ENCODE measurements around the gene DLX4. TPM values are rescaled to one million over a fixed set of nuclear protein-coding genes. Genes with fewer than 3 reads are reported as not detected.
A peak's percentile ranks its signal among the peaks of the same experiment; 100 is the strongest.

Gene DLX4
- total RNA-seq, 4 donors from 2014 or later, result not detected

DNA sequence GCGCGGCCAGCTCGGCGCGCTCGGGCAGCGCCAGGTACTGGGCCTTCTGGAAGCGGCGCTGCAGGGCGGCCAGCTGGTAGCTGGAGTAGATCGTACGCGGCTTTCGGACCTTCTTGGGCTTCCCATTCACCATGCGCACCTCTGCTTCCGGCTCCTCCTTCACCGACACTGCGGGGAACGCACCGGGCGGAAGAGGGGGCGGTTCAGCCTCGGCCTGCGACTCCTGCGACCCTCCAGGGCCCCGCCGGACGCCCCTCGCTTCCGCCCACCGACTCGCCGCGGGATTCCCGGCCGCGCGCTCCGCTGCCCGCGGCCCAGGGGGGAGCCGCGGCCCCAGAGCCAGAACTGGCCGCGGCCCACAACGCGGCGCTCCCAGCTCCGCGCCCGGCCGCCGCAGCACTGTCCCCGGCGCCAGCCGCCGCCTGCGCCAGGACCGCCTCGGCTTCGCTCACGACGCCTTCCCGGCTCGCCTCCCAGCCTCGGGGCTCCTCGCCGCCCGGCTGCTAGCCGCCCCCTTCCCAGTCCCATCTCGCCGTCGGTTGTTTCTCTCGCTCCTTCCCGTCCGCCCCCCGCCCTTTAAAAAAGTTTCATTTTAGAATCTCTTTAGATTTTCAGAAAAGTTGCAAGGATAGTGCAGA, 24.6 kb downstream of the DLX4 start:
- Histone ChIP-seq H3K36me3 (no peaks in the 10 kb centered on the region), H3K9me3 (no peaks in the 10 kb centered on the region), H3K4me1 (peaks cover 18 to 32% (median 28%) of the 10 kb centered on the region in 4 donors), H3K27ac (no peak overlapping the region), H3K4me3 (peak overlapping the region in 3 of 4 donors; percentile 26 to 58 (median 39)), H3K27me3 (peaks cover 92% of the 10 kb centered on the region)
- in situ Hi-C loops (cut with MboI; ENCODE audit: low pct_ligation_motif_present in 1 of 4, low pct_unique_long_range_greater_than_20kb in 1 of 4, low sequenced_read_pairs in 3 of 4), result loop anchor here in 2 of 4 donors (10.0 to 25.0 kb wide), 2 partner anchors 129 to 431 kb away; no protein-coding TSS in a partner anchor
- intact Hi-C loops (cut with DNase I; ENCODE audit: low total_unique reads), result no loop called here
- WGBS, 2 donors (ENCODE audit: low coverage in 1 of 2), result 0 to 3% methylated on average over 2 to 27 of the region's 77 CpGs
- no peak for DNase-seq
- TF ChIP-seq POLR2A (IDR thresholded peaks at IDR 0.05) (no peak), EP300 (IDR thresholded peaks at IDR 0.05; ENCODE audit: low read depth) (no peak), POLR2AphosphoS5 (IDR thresholded peaks at IDR 0.05) (no peak)
- TF ChIP-seq, protein P1, sequence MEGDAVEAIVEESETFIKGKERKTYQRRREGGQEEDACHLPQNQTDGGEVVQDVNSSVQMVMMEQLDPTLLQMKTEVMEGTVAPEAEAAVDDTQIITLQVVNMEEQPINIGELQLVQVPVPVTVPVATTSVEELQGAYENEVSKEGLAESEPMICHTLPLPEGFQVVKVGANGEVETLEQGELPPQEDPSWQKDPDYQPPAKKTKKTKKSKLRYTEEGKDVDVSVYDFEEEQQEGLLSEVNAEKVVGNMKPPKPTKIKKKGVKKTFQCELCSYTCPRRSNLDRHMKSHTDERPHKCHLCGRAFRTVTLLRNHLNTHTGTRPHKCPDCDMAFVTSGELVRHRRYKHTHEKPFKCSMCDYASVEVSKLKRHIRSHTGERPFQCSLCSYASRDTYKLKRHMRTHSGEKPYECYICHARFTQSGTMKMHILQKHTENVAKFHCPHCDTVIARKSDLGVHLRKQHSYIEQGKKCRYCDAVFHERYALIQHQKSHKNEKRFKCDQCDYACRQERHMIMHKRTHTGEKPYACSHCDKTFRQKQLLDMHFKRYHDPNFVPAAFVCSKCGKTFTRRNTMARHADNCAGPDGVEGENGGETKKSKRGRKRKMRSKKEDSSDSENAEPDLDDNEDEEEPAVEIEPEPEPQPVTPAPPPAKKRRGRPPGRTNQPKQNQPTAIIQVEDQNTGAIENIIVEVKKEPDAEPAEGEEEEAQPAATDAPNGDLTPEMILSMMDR (IDR thresholded peaks at IDR 0.05), result no peak

GRCh38 chr17:49994085-49995054, 25.4 kb downstream of the DLX4 start:
- no peak for TF ChIP-seq POLR2A (IDR thresholded peaks at IDR 0.05)
- Histone ChIP-seq H3K27ac (no peak overlapping the region), H3K4me3 (peak overlapping the region in 3 of 4 donors; percentile 26 to 58 (median 39)), H3K9me3 (no peaks in the 10 kb centered on the region), H3K27me3 (peaks cover 98% of the 10 kb centered on the region), H3K36me3 (no peaks in the 10 kb centered on the region), H3K4me1 (peaks cover 18 to 32% (median 28%) of the 10 kb centered on the region in 4 donors)
- in situ Hi-C loops (cut with MboI; ENCODE audit: low pct_ligation_motif_present in 1 of 4, low pct_unique_long_range_greater_than_20kb in 1 of 4, low sequenced_read_pairs in 3 of 4), result loop anchor here in 2 of 4 donors (10.0 to 25.0 kb wide), 2 partner anchors 130 to 432 kb away; no protein-coding TSS in a partner anchor
- intact Hi-C loops (cut with DNase I; ENCODE audit: low total_unique reads), result loop anchor here (5.0 kb wide), 2 partner anchors 112 to 132 kb away; no protein-coding TSS in a partner anchor
- DNase-seq, result no peak
- WGBS, 2 donors (ENCODE audit: low coverage in 1 of 2), result 23 to 26% methylated on average over 5 to 50 of the region's 50 CpGs

- DNase-seq, result peak; percentile 60
- WGBS, 2 donors (ENCODE audit: low coverage in 1 of 2), result 5 to 15% methylated on average over 3 to 29 of the region's 29 CpGs
- in situ Hi-C loops (cut with MboI; ENCODE audit: low pct_ligation_motif_present in 1 of 4, low pct_unique_long_range_greater_than_20kb in 1 of 4, low sequenced_read_pairs in 3 of 4), result loop anchor here in 2 of 4 donors (10.0 to 25.0 kb wide), 2 partner anchors 130 to 433 kb away; no protein-coding TSS in a partner anchor
- peaks cover 98% of the 10 kb centered on the region for H3K27me3 ChIP-seq
- no peaks in the 10 kb centered on the region for H3K9me3 ChIP-seq
- peak within 1 kb of the TSS in 1 of 4 donors; percentile 58 for H3K4me3 ChIP-seq
- H3K36me3 ChIP-seq, result no peaks in the 10 kb centered on the region
- H3K4me1 ChIP-seq, result peaks cover 18 to 32% (median 28%) of the 10 kb centered on the region in 4 donors
- TF ChIP-seq, protein P1 (IDR thresholded peaks at IDR 0.05), result no peak
- peak in 2 of 3 donors; percentile 45 to 65 for TF ChIP-seq POLR2AphosphoS5 (IDR thresholded peaks at IDR 0.05)
- intact Hi-C loops (cut with DNase I; ENCODE audit: low total_unique reads), result loop anchor here (5.0 kb wide), 2 partner anchors 113 to 133 kb away; no protein-coding TSS in a partner anchor
- no peak within 1 kb of the TSS for H3K27ac ChIP-seq
Observed at GRCh38 chr17:49995055-49995738, 26.2 kb downstream of the DLX4 start, which contains the start of gene DLX3. DLX3 (minus strand) TSS chr17:49995224; CDS start chr17:49994998, 226 bp downstream.

DNA sequence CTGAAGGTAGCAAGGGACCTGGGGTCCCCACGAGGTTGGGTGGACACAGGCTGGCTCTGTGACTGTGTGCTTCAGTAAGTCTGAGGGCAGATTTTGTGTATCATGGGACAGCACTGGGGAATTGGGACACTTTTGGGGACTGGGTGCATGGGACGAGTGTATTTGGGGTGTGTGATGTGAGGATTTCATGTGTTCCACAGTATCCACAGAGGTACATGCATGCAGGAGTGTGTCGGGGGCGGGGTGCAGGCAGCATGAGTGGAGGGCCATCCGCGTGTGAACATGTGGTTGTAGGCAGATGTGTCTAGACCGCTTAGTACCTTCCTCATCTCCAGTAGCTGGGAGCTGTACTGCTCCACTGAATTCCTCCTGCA, 27.1 kb downstream of the DLX4 start:
- no peak overlapping the region for H3K27ac ChIP-seq
- WGBS, 2 donors (ENCODE audit: low coverage in 1 of 2), result 59% methylated on average over 7 of the region's 7 CpGs; no CpG with 5 or more reads in 1 of the 2 donors
- intact Hi-C loops (cut with DNase I; ENCODE audit: low total_unique reads), result loop anchor here (5.0 kb wide), 2 partner anchors 114 to 134 kb away; no protein-coding TSS in a partner anchor
- no peak overlapping the region for H3K4me3 ChIP-seq
- no peak for DNase-seq
- H3K36me3 ChIP-seq, result no peaks in the 10 kb centered on the region
- no peaks in the 10 kb centered on the region for H3K9me3 ChIP-seq
- no peak for TF ChIP-seq POLR2AphosphoS5 (IDR thresholded peaks at IDR 0.05)
- TF ChIP-seq, protein P1 (IDR thresholded peaks at IDR 0.05), result no peak
- TF ChIP-seq EP300 (IDR thresholded peaks at IDR 0.05; ENCODE audit: low read depth), result no peak
- TF ChIP-seq POLR2A (IDR thresholded peaks at IDR 0.05), result no peak
- H3K4me1 ChIP-seq, result peaks cover 18 to 32% (median 28%) of the 10 kb centered on the region in 4 donors
- in situ Hi-C loops (cut with MboI; ENCODE audit: low pct_ligation_motif_present in 1 of 4, low pct_unique_long_range_greater_than_20kb in 1 of 4, low sequenced_read_pairs in 3 of 4), result loop anchor here in 2 of 4 donors (10.0 to 25.0 kb wide), 2 partner anchors 131 to 434 kb away; no protein-coding TSS in a partner anchor
- H3K27me3 ChIP-seq, result peaks cover 98% of the 10 kb centered on the region

Measured in transverse colon (tissue), 4 donors.